HG02943 (cell line): Measurements from ENCODE around the gene PIGQ.

ENCODE experiments used
- ATAC-seq: cut with Tn5 transposase; IDR thresholded peaks from one replicate; pipeline ENCODE4 v1.9.1; 2021; ENCODE audit warnings: mild to moderate bottlenecking, low read depth, moderate library complexity; ENCODE audit not compliant: unreplicated experiment

The PIGQ gene

GRCh38 chr16:583470-583814, 13.7 kb downstream of the PIGQ start:
- ATAC-seq, result no peak

- no peak for ATAC-seq
These were observed 14.2 kb downstream of the PIGQ start for GRCh38 chr16:583815-584591.

- ATAC-seq, result no peak
These were observed 15.6 kb downstream of the PIGQ start for GRCh38 chr16:585351-585750.

- no peak for ATAC-seq
These were observed 16.4 kb downstream of the PIGQ start for GRCh38 chr16:586047-586644.

- no peak for ATAC-seq
These were observed 17.1 kb downstream of the PIGQ start for GRCh38 chr16:586645-587590.

GRCh38 chr16:588639-588888, 18.8 kb downstream of the PIGQ start:
- ATAC-seq, result peak; percentile 8

GRCh38 chr16:588889-589657, 19.3 kb downstream of the PIGQ start:
- peak; percentile 76 for ATAC-seq

GRCh38 chr16:589658-590187, 20.0 kb downstream of the PIGQ start, which contains the start of gene RAB40C:
Gene RAB40C (plus strand): TSS chr16:590066. CDS start chr16:590292, 226 bp downstream.
- ATAC-seq, result peak; percentile 66

GRCh38 chr16:590188-590814, 20.5 kb downstream of the PIGQ start:
- no peak for ATAC-seq

GRCh38 chr16:590815-591200, 21.0 kb downstream of the PIGQ start:
- ATAC-seq, result no peak

- no peak for ATAC-seq
These were observed 21.5 kb downstream of the PIGQ start for GRCh38 chr16:591231-591630.

GRCh38 chr16:591892-592517, 22.2 kb downstream of the PIGQ start:
- ATAC-seq, result no peak

GRCh38 chr16:592518-593306, 22.9 kb downstream of the PIGQ start:
- ATAC-seq, result no peak

- ATAC-seq, result no peak
These were observed 23.6 kb downstream of the PIGQ start for GRCh38 chr16:593406-593805.

- no peak for ATAC-seq
These were observed 24.0 kb downstream of the PIGQ start for GRCh38 chr16:593807-594206.

- ATAC-seq, result no peak
These were observed 25.3 kb downstream of the PIGQ start for GRCh38 chr16:595094-595528.

- ATAC-seq, result no peak
These were observed 26.4 kb downstream of the PIGQ start for GRCh38 chr16:595942-596735.

- no peak for ATAC-seq
These were observed 26.9 kb downstream of the PIGQ start for GRCh38 chr16:596736-597060.
